ENCODE results near the gene ACO2.
A peak's percentile ranks its signal among the peaks of the same experiment; 100 is the strongest.

Gene ACO2

GRCh38 chr22:41491374-41492100 is 22.6 kb downstream of the ACO2 start:
- DNase-seq (ENCODE audit: low spot score), result no peak

GRCh38 chr22:41498303-41498835 is 29.5 kb downstream of the ACO2 start:
- DNase-seq (ENCODE audit: low spot score), result no peak

GRCh38 chr22:41499624-41500280 is 30.8 kb downstream of the ACO2 start:
- no peak for DNase-seq (ENCODE audit: low spot score)

GRCh38 chr22:41500303-41500702 is 31.4 kb downstream of the ACO2 start:
- DNase-seq (ENCODE audit: low spot score), result no peak

- DNase-seq (ENCODE audit: low spot score), result no peak
These were observed 32.3 kb downstream of the ACO2 start for GRCh38 chr22:41501209-41501608.

GRCh38 chr22:41504397-41504796 is 35.5 kb downstream of the ACO2 start:
- peak; percentile 86 for DNase-seq (ENCODE audit: low spot score)

- no peak for DNase-seq (ENCODE audit: low spot score)
These were observed 35.9 kb downstream of the ACO2 start for GRCh38 chr22:41504816-41505215.

- DNase-seq (ENCODE audit: low spot score), result no peak
These were observed 36.7 kb downstream of the ACO2 start for GRCh38 chr22:41505511-41506220.

GRCh38 chr22:41507330-41508063 is 38.6 kb downstream of the ACO2 start:
- no peak for DNase-seq (ENCODE audit: low spot score)

GRCh38 chr22:41508770-41509170 is 39.9 kb downstream of the ACO2 start:
- no peak for DNase-seq (ENCODE audit: low spot score)

- no peak for DNase-seq (ENCODE audit: low spot score)
These were observed 42.6 kb downstream of the ACO2 start for GRCh38 chr22:41511521-41511968.

GRCh38 chr22:41512421-41513194 is 43.7 kb downstream of the ACO2 start:
- DNase-seq (ENCODE audit: low spot score), result peak; percentile 76

GRCh38 chr22:41513391-41513790 is 44.5 kb downstream of the ACO2 start:
- DNase-seq (ENCODE audit: low spot score), result no peak

GRCh38 chr22:41516462-41516861 is 47.5 kb downstream of the ACO2 start:
- no peak for DNase-seq (ENCODE audit: low spot score)

- peak; percentile 83 for DNase-seq (ENCODE audit: low spot score)
These were observed 48.5 kb downstream of the ACO2 start for GRCh38 chr22:41517172-41518047.

- DNase-seq (ENCODE audit: low spot score), result no peak
These were observed 49.1 kb downstream of the ACO2 start for GRCh38 chr22:41518048-41518347.

- no peak for DNase-seq (ENCODE audit: low spot score)
These were observed 52.2 kb downstream of the ACO2 start for GRCh38 chr22:41521126-41521525.

- no peak for DNase-seq (ENCODE audit: low spot score)
These were observed 53.9 kb downstream of the ACO2 start for GRCh38 chr22:41522813-41523212.

GRCh38 chr22:41523464-41524221 is 54.7 kb downstream of the ACO2 start:
- DNase-seq (ENCODE audit: low spot score), result peak; percentile 98

- peak; percentile 88 for DNase-seq (ENCODE audit: low spot score)
These were observed 55.3 kb downstream of the ACO2 start for GRCh38 chr22:41524251-41524661.
